GM12878 (cell line): ENCODE results near the gene VMAC. TPM values are rescaled to one million over a fixed set of nuclear protein-coding genes. Genes with fewer than 3 reads are reported as not detected.
A peak's percentile ranks its signal among the peaks of the same experiment; 100 is the strongest.

Experiments
- ATAC-seq: fragments of 200-7000 bp; cut with Tn5 transposase; 3 replicates; pipeline ENCODE4 v1.9.1; 2020; ENCODE audit warnings: mild to moderate bottlenecking, moderate library complexity
- BruUV-seq: library from RNA; stranded (reverse); fragments of 400-500 nt; replicated peaks from 2 replicates; lab custom pipeline; 2021; lab: Mats Ljungman, UMichigan
- CTCF ChIA-PET: fragments of 300-600 bp; sonication (Branson Sonifier 250); formaldehyde crosslinking; extraction: SDS; loops from one replicate; lab custom pipeline; 2021; ENCODE audit warnings: inconsistent platforms; lab: Yijun Ruan, JAX
- POLR2A ChIA-PET: fragments of 350-600 bp; formaldehyde crosslinking; extraction: SDS; loops from one replicate; lab custom pipeline; 2021; ENCODE audit warnings: inconsistent platforms; lab: Charles Lee
- RAD21 ChIA-PET: fragments of 300-600 bp; sonication (Branson Sonifier 250); formaldehyde crosslinking; loops from one replicate; lab custom pipeline; 2023; ENCODE audit warnings: antibody characterized with exemption; ENCODE audit not compliant: unreplicated experiment; lab: Charles Lee
- SMC1A ChIA-PET: fragments of 300-600 bp; sonication (Branson Sonifier 250); formaldehyde crosslinking; loops from one replicate; lab custom pipeline; 2023; ENCODE audit not compliant: unreplicated experiment, uncharacterized antibody; lab: Charles Lee
- DNase-seq: peaks from one replicate; pipeline ENCODE4 v3.0.0-alpha.2; 2011; ENCODE audit warnings: low read depth, low spot score
- FAIRE-seq: peaks from 3 replicates; lab custom pipeline; 2011; peaks lifted over from hg19 to GRCh38; lab: Jason Lieb, UNC
- H2AFZ ChIP-seq: 2 replicates; pipeline ENCODE4 v1.6.0; 2011; ENCODE audit warnings: low read depth, low read length, control low read depth; ENCODE audit not compliant: control insufficient read depth
- H3K27ac ChIP-seq: 2 replicates; pipeline ENCODE4 v1.5.1; 2011; ENCODE audit warnings: control low read depth; ENCODE audit not compliant: control insufficient read depth, insufficient read depth
- H3K27me3 ChIP-seq, 2 experiments: replicated peaks in 1 of 2; 2 replicates each; pipeline versions ENCODE4 v1.6.0 to v1.6.1; 2011; ENCODE audit warnings: low read length in 1 of 2; ENCODE audit not compliant: control insufficient read depth in 2 of 2, insufficient read depth in 2 of 2
- H3K36me3 ChIP-seq, 2 experiments: 2 replicates each; pipeline ENCODE4 v1.5.1; 2011; ENCODE audit warnings: low read length in 1 of 2; ENCODE audit not compliant: control insufficient read depth in 2 of 2, insufficient read depth in 2 of 2
- H3K4me1 ChIP-seq: 2 replicates; pipeline ENCODE4 v1.6.1; 2011; ENCODE audit warnings: mild to moderate bottlenecking, low read length, moderate library complexity, mixed read lengths; ENCODE audit not compliant: control insufficient read depth, insufficient read depth
- H3K4me2 ChIP-seq: 2 replicates; pipeline ENCODE4 v1.6.0; 2011; ENCODE audit warnings: control low read depth; ENCODE audit not compliant: control insufficient read depth, insufficient read depth
- H3K4me3 ChIP-seq: fragments of 200-600 bp; sonication (generic); 2 replicates; pipeline ENCODE4 v1.5.1; 2016
- H3K79me2 ChIP-seq: 2 replicates; pipeline ENCODE4 v1.6.0; 2011; ENCODE audit warnings: low read length; ENCODE audit not compliant: control insufficient read depth, insufficient read depth
- H3K9ac ChIP-seq: 2 replicates; pipeline ENCODE4 v1.8.0; 2011; ENCODE audit warnings: low read length, control low read depth, mixed read lengths; ENCODE audit not compliant: control insufficient read depth, insufficient read depth
- H3K9me3 ChIP-seq: replicated peaks from 3 replicates; pipeline ENCODE4 v1.5.1; 2011; ENCODE audit warnings: mild to moderate bottlenecking, low read length; ENCODE audit not compliant: control insufficient read depth, insufficient read depth
- H4K20me1 ChIP-seq: 2 replicates; pipeline ENCODE4 v1.6.0; 2011; ENCODE audit not compliant: control insufficient read depth, insufficient read depth
- EP300 ChIP-seq, 2 experiments: fragments of 150-350 bp in 1 of 2; IDR thresholded peaks; 2 replicates each; pipeline ENCODE4 v1.6.1; 2011 to 2012; ENCODE audit warnings: low read depth in 2 of 2, low read length in 2 of 2, borderline replicate concordance in 1 of 2, improper control_type of control experiment in 1 of 2, inconsistent platforms in 1 of 2; ENCODE audit not compliant: control insufficient read depth in 1 of 2
- IRF4 ChIP-seq: IDR thresholded peaks from 2 replicates; pipeline ENCODE4 v1.6.1; 2011; ENCODE audit warnings: low read depth, low read length
- IRF5 ChIP-seq: fragments of 450-650 bp; IDR thresholded peaks from 2 replicates; pipeline ENCODE4 v1.6.1; 2017; ENCODE audit warnings: borderline replicate concordance
- NFXL1 ChIP-seq: fragments of 450-650 bp; IDR thresholded peaks from 2 replicates; pipeline ENCODE4 v1.6.1; 2017; ENCODE audit warnings: antibody characterized with exemption, mild to moderate bottlenecking, borderline replicate concordance
- PAX5 ChIP-seq: IDR thresholded peaks from 2 replicates; pipeline ENCODE4 v1.6.1; 2011; ENCODE audit warnings: low read depth, low read length, borderline replicate concordance
- PAX8 ChIP-seq: fragments of 450-650 bp; IDR thresholded peaks from 2 replicates; pipeline ENCODE4 v1.6.1; 2017; ENCODE audit warnings: mild to moderate bottlenecking, moderate library complexity
- POLR2A ChIP-seq: IDR thresholded peaks from 2 replicates; pipeline ENCODE4 v1.6.1; 2011; ENCODE audit warnings: low read depth, mild to moderate bottlenecking, low read length
- SRF ChIP-seq, 2 experiments: IDR thresholded peaks; 2 replicates each; pipeline ENCODE4 v1.6.1; 2011; ENCODE audit warnings: low read depth in 2 of 2, low read length in 2 of 2, mild to moderate bottlenecking in 1 of 2, moderate library complexity in 1 of 2
- ZNF622 ChIP-seq: fragments of 450-650 bp; IDR thresholded peaks from 2 replicates; pipeline ENCODE4 v1.6.1; 2017; ENCODE audit warnings: mild to moderate bottlenecking, inconsistent platforms
- WGBS: methylation state at CpG from one replicate; pipeline ENCODE4 v1.1.6; 2016; ENCODE audit warnings: low lambda C conversion rate; ENCODE audit not compliant: insufficient replicate concordance, insufficient coverage; ENCODE audit errors: missing lambda C conversion rate; 5-methylcytosine and 5-hydroxymethylcytosine counted together
- in situ Hi-C: fragments of 300-500 bp; cut with MboI; formaldehyde crosslinking; loops from 9 replicates; pipeline ENCODE4 v1.14.3; 2018; ENCODE audit warnings: mixed read lengths
- intact Hi-C: fragments of 100-400 bp; cut with micrococcal nuclease; formaldehyde crosslinking; loops from one replicate; pipeline ENCODE4 v1.14.2; 2022; ENCODE audit not compliant: unreplicated experiment
- polyA plus RNA-seq, 11 experiments: library from polyadenylated mRNA; depleted of rRNA in 4 of 11; unstranded in 6 of 11; stranded (reverse) in 5 of 11; fragments of >200 nt; fragmentation: Nextera tagmentation in 4 of 11; fragmentation: Illumina TruSeq in 1 of 11; extraction: Ambion mirVana in 4 of 11; extraction: Trizol in 1 of 11; gene quantifications; 1 replicate in 1 of 11; 2 replicates in 10 of 11; pipeline versions ENCODE4 v1.2.1 to v1.2.3, GENCODE V29; 2011 to 2016; ENCODE audit warnings: inconsistent platforms in 2 of 11, missing spikeins in 2 of 11, low read depth in 1 of 11
- total RNA-seq, 4 experiments: library from RNA; depleted of rRNA in 3 of 4; stranded (reverse); fragments of >200 nt in 3 of 4; fragmentation: Illumina TruSeq in 1 of 4; extraction: Trizol in 1 of 4; gene quantifications; 2 replicates each; pipeline versions ENCODE4 v1.2.1 to v1.2.3, GENCODE V29; 2013 to 2021

VMAC gene
- total and polyA plus RNA-seq, 10 of the 15 experiments (the other 5 are each of a cell fraction or from before 2014, with no cell fraction given) = 0.18 to 6.8 (median 1.8) TPM

DNA sequence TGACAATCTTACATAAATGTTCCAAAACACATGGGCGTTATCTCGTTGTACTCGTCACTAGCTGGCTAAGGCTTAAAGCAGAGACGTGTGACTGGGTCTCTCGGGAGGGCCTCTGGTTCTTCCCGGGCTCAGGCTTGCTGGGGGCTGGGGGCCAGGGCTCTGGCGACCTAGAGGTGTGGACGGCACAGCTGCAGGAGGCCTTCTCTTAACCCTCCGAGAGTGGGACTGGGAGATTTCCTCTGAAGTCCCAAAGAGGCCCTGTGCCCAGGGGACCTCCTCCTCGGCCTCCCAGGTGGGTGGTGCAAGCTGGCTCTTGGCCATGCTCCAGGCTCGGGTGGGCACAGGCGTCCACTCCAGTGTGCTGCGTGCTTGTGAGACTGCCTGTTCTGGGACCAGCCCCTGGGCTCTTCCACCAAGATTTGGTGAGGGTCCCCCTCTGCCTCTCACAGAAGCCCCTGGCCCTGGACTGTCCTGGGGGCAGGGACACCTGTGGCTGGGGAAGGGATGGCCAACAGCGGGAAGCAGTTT lies 11.6 kb downstream of the VMAC start:
- no peaks in the 10 kb centered on the region for H3K27me3 ChIP-seq
- DNase-seq (no peak), ATAC-seq (no peak)
- ChIA-PET SMC1A (no interaction called here), POLR2A (no interaction called here)
- no peak overlapping the region for H3K27ac ChIP-seq
- no peak overlapping the region for H2AFZ ChIP-seq
- H3K9me3 ChIP-seq = no peaks in the 10 kb centered on the region
- no peaks in the 10 kb centered on the region for H3K79me2 ChIP-seq
- in situ Hi-C loops = no loop called here
- no peak overlapping the region for H3K4me2 ChIP-seq
- peaks cover 3 to 31% of the 10 kb centered on the region in 2 experiments; a peak in 3 of 4 replicates for H3K36me3 ChIP-seq
- TSS peak; percentile 55 for BruUV-seq
- TF ChIP-seq POLR2A (peak; percentile 55), IRF5 (no peak), PAX8 (no peak)
- TF ChIP-seq, all 136 proteins: peak for 1
- Histone ChIP-seq H3K4me1 (no peaks in the 10 kb centered on the region), H3K9ac (no peak overlapping the region), H4K20me1 (no peaks in the 10 kb centered on the region), H3K4me3 (no peak overlapping the region)
- 73% methylated on average over 14 of the region's 14 CpGs for WGBS
- RAD21 ChIA-PET = no interaction called here
- intact Hi-C loops = no loop called here
- FAIRE-seq = no peak
- CTCF ChIA-PET = no interaction called here

DNA sequence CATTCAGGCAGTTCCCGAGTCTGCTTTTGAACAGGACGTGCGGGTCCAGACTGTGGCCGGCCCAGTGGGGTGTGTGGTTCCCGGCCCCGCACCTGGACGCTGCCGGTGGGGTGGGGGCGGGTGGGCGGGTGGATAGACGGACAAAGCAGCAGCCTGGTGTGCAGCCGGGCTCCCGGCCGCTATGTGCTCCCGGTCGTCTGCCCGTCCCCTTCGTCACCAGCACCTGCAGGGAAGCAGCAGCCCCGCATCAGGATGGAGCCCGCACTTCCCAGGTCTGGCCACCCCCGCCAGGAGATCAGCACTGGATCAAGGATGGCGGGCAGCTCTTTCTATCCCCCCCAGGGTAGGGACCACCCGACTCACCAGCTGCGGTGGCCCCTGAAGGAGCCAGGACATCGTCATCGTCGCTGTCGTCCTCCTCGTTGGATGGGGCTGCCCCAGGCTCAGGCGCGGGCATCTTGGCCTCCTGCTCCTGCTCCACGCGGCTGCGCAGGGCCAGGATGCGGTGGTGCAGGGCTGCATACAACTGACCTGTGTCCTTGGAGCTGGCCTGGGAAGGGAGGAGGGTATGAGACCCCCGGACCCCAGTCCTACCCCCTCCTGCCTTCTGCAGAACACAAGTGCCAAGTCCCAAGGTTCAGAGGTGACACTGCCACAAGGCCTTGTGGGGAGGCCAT lies 12.9 kb downstream of the VMAC start:
- ATAC-seq = no peak
- TF ChIP-seq PAX5 (no peak), ZNF622 (no peak), IRF4 (no peak), EP300 (IDR thresholded peaks at IDR 0.05; ENCODE audit: borderline replicate concordance in 1 of 2, control insufficient read depth in 1 of 2, low read depth in 2 of 2, low read length in 2 of 2) (no peak), NFXL1 (no peak), SRF (IDR thresholded peaks at IDR 0.05; ENCODE audit: low read depth in 2 of 2, low read length in 2 of 2) (no peak)
- TF ChIP-seq, all 136 proteins: peak for 0
- H3K4me1 ChIP-seq = no peaks in the 10 kb centered on the region
- RAD21 ChIA-PET = interaction anchor here (0.5 kb wide), 1 partner anchor 1556 kb away, joined by 3 read pairs; no protein-coding TSS in a partner anchor
- DNase-seq (no peak), FAIRE-seq (no peak)
- in situ Hi-C loops (no loop called here), intact Hi-C loops (no loop called here)
- H3K36me3 ChIP-seq = peaks cover 3 to 35% of the 10 kb centered on the region in 2 experiments; a peak in 3 of 4 replicates
- no peak overlapping the region for H3K4me2 ChIP-seq
- no peaks in the 10 kb centered on the region for H4K20me1 ChIP-seq
- CTCF ChIA-PET = no interaction called here
- no TSS peak for BruUV-seq
- H3K4me3 ChIP-seq = no peak overlapping the region
- no peak overlapping the region for H3K9ac ChIP-seq
- H3K9me3 ChIP-seq = no peaks in the 10 kb centered on the region
- no peaks in the 10 kb centered on the region for H3K79me2 ChIP-seq
- SMC1A ChIA-PET = interaction anchor here (0.6 kb wide), 1 partner anchor 11 kb away, joined by 3 read pairs; no protein-coding TSS in a partner anchor
- no peak overlapping the region for H2AFZ ChIP-seq
- no peak overlapping the region for H3K27ac ChIP-seq
- POLR2A ChIA-PET = no interaction called here
- 98% methylated on average over 28 of the region's 36 CpGs for WGBS
- H3K27me3 ChIP-seq = no peaks in the 10 kb centered on the region
